Common myeloid progenitor, CD34-positive (primary cell): ENCODE results near the gene XRCC2.

Source experiments
- CTCF ChIA-PET: fragments of 350-600 bp; sonication (Branson Sonifier 250); formaldehyde crosslinking; loops from one replicate; lab custom pipeline; 2021; ENCODE audit warnings: antibody characterized with exemption; lab: Charles Lee
- POLR2A ChIA-PET: fragments of 350-600 bp; sonication (Branson Sonifier 250); formaldehyde crosslinking; loops from one replicate; lab custom pipeline; 2021; ENCODE audit warnings: antibody characterized with exemption; lab: Charles Lee
- DNase-seq, 3 donors: peaks; one replicate each; pipeline versions ENCODE4 v3.0.0 to v3.0.0-alpha.2; 2013
- H3K27ac ChIP-seq, 2 experiments: 1 replicate in 1 of 2; 2 replicates in 1 of 2; pipeline ENCODE4 v1.7.0; 2013; ENCODE audit warnings: inconsistent platforms in 2 of 2, low read length in 2 of 2, mild to moderate bottlenecking in 2 of 2, low read depth in 1 of 2, moderate library complexity in 1 of 2; ENCODE audit not compliant: severe bottlenecking in 2 of 2, insufficient read depth in 1 of 2, poor library complexity in 1 of 2
- H3K27me3 ChIP-seq, 5 experiments: replicated peaks in 2 of 5; 1 replicate in 3 of 5; 2 replicates in 2 of 5; pipeline versions ENCODE4 v1.6.1 to v1.7.0; 2013; ENCODE audit warnings: low read length in 4 of 5, mild to moderate bottlenecking in 2 of 5, moderate library complexity in 2 of 5, inconsistent platforms in 1 of 5; ENCODE audit not compliant: insufficient read depth in 5 of 5, control insufficient read depth in 4 of 5
- H3K36me3 ChIP-seq, 4 experiments: 1 replicate in 2 of 4; 2 replicates in 2 of 4; pipeline versions ENCODE4 v1.6.1 to v1.7.0; 2013; ENCODE audit warnings: low read length in 3 of 4, control low read depth in 1 of 4, mild to moderate bottlenecking in 1 of 4; ENCODE audit not compliant: control insufficient read depth in 4 of 4, insufficient read depth in 4 of 4
- H3K4me1 ChIP-seq, 4 experiments: 1 replicate in 3 of 4; 2 replicates in 1 of 4; pipeline versions ENCODE4 v1.6.1 to v1.7.1; 2013; ENCODE audit warnings: low read length in 3 of 4, mild to moderate bottlenecking in 3 of 4, control low read depth in 1 of 4, inconsistent platforms in 1 of 4, moderate library complexity in 1 of 4; ENCODE audit not compliant: control insufficient read depth in 4 of 4, insufficient read depth in 4 of 4; ENCODE audit errors: control extremely low read depth in 1 of 4
- H3K4me3 ChIP-seq, 7 experiments: 1 replicate in 4 of 7; 2 replicates in 3 of 7; pipeline versions ENCODE4 v1.5.1 to v1.7.0; 2013; ENCODE audit warnings: mild to moderate bottlenecking in 7 of 7, low read length in 6 of 7, moderate library complexity in 6 of 7, inconsistent platforms in 2 of 7, low read depth in 2 of 7, control low read depth in 1 of 7; ENCODE audit not compliant: insufficient read depth in 4 of 7, control insufficient read depth in 1 of 7; ENCODE audit errors: extremely low read depth in 1 of 7
- H3K9me3 ChIP-seq, 5 experiments: 1 replicate in 4 of 5; 2 replicates in 1 of 5; pipeline versions ENCODE4 v1.6.1 to v1.7.1; 2013; ENCODE audit warnings: low read length in 4 of 5, mild to moderate bottlenecking in 2 of 5, inconsistent platforms in 1 of 5, low read depth in 1 of 5, moderate library complexity in 1 of 5; ENCODE audit not compliant: control insufficient read depth in 4 of 5, insufficient read depth in 2 of 5; ENCODE audit errors: control extremely low read depth in 1 of 5
- WGBS: methylation state at CpG from one replicate; pipeline ENCODE4 v1.1.5; 2013; ENCODE audit not compliant: insufficient coverage; 5-methylcytosine and 5-hydroxymethylcytosine counted together

Gene XRCC2

GRCh38 chr7:152674860-152675758 is 832 bp downstream of the XRCC2 start:
- WGBS: 48% methylated on average over 11 of the region's 16 CpGs

DNA sequence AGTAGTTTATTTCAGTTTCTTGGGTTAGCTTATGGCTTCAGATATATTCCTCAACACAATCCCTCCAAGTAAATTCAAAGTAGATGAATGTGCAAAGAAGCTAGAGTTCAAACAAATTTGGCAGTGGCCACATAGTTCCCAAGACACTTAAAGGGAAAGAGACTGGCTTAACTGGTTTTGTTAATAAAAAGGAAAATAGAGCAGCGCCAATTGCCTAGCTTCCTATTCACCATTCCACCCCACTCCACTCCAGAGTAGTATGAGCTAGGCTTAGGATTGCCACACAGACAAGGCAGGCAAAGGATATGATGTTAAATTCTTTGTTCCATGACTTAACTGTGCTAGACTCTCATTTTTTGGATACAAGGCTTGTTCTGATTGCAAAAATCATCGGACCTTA is 2.0 kb downstream of the XRCC2 start:
- peaks cover 5 to 13% (median 11%) of the 10 kb centered on the region in 4 experiments for H3K4me1 ChIP-seq
- no peak overlapping the region for H3K4me3 ChIP-seq
- ChIA-PET CTCF (interaction anchor here (1.0 kb wide), 1 partner anchor 10 kb away, joined by 3 read pairs; no protein-coding TSS in a partner anchor), POLR2A (no interaction called here)
- no peaks in the 10 kb centered on the region for H3K27me3 ChIP-seq
- H3K27ac ChIP-seq: no peak overlapping the region
- peaks cover 0 to 15% (median 1%) of the 10 kb centered on the region in 4 experiments for H3K36me3 ChIP-seq
- WGBS: 100% methylated on average over 1 of the region's 2 CpGs
- DNase-seq: no peak
- no peaks in the 10 kb centered on the region for H3K9me3 ChIP-seq

More at GRCh38 chr7:152674860-152675758, 832 bp downstream of the XRCC2 start:
- Histone ChIP-seq H3K27ac (peak overlapping the region; percentile 40 to 97), H3K9me3 (no peaks in the 10 kb centered on the region), H3K4me3 (peak overlapping the region; percentile 65 to 94 (median 88)), H3K36me3 (peaks cover 0 to 8% (median 1%) of the 10 kb centered on the region in 4 experiments), H3K4me1 (peaks cover 5 to 13% (median 11%) of the 10 kb centered on the region in 4 experiments), H3K27me3 (no peaks in the 10 kb centered on the region)
- CTCF ChIA-PET: interaction anchor here (0.8 to 1.0 kb wide), 2 partner anchors 11 to 17 kb away, joined by 3 read pairs; no protein-coding TSS in a partner anchor
- peak in 2 of 3 donors; percentile 34 to 45 for DNase-seq
- POLR2A ChIA-PET: interaction anchor here (0.6 kb wide), 1 partner anchor 239 kb away, joined by 3 read pairs; the partner anchor contains the start of gene KMT2C

DNA sequence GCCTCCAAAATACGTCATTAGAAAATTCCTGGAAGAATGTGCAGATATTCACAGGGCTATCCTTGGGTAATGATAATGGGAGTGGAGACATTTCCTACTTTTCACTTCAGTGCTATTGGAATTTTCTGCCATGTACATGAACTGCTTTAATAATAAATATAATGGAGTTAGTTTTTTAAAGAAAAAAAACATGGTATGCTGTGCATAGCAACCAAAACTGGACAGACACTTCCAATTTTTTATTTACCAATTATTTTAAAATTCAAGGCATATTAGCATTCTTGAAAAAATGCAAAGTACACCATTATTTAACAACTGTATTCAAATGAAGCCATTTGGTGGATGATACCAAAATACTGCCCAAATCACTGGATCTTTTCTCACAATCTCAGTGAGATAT is 3.3 kb downstream of the XRCC2 start:
- peaks cover 0 to 24% (median 1%) of the 10 kb centered on the region in 4 experiments for H3K36me3 ChIP-seq
- POLR2A ChIA-PET: no interaction called here
- H3K4me1 ChIP-seq: peaks cover 2 to 18% (median 12%) of the 10 kb centered on the region in 4 experiments
- CTCF ChIA-PET: no interaction called here
- WGBS: no CpG with 5 or more reads among the region's 1 CpG
- no peak for DNase-seq
- no peaks in the 10 kb centered on the region for H3K27me3 ChIP-seq
- H3K9me3 ChIP-seq: no peaks in the 10 kb centered on the region
- H3K27ac ChIP-seq: no peak overlapping the region
- H3K4me3 ChIP-seq: no peak overlapping the region

DNA sequence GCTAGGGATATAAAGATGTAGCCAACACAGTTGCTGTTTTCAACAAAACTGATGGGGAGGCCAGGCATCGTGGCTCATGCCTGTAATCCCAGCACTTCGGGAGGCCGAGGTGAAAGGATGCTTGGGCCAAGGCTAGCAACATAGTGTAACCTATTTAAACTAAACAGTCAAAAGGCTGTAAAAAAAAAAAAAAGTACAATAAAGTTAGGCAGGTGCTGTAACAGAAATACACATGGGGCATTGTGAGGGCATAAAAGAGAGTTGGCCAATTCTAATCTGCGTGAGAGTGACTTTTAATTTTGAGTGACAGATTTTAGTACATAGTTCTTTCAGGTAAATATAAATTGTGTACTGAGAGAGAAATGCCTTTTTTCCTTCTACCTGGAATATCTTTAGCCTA is 6.2 kb downstream of the XRCC2 start:
- POLR2A ChIA-PET: no interaction called here
- Histone ChIP-seq H3K4me1 (peaks cover 0 to 8% (median 3%) of the 10 kb centered on the region in 4 experiments), H3K27ac (no peak overlapping the region), H3K36me3 (peaks cover 0 to 34% (median 1%) of the 10 kb centered on the region in 4 experiments), H3K4me3 (no peak overlapping the region), H3K27me3 (no peaks in the 10 kb centered on the region), H3K9me3 (no peaks in the 10 kb centered on the region)
- DNase-seq: no peak
- 100% methylated on average over 1 of the region's 4 CpGs for WGBS
- CTCF ChIA-PET: no interaction called here

GRCh38 chr7:152668975-152669374 is 7.0 kb downstream of the XRCC2 start:
- DNase-seq: no peak
- H3K36me3 ChIP-seq: peaks cover 0 to 39% (median 3%) of the 10 kb centered on the region in 4 experiments
- H3K27me3 ChIP-seq: no peaks in the 10 kb centered on the region
- H3K9me3 ChIP-seq: no peaks in the 10 kb centered on the region
- no peak overlapping the region for H3K4me3 ChIP-seq
- POLR2A ChIA-PET: no interaction called here
- WGBS: 100% methylated on average over 1 of the region's 1 CpG
- peaks cover 0 to 7% (median under 1%) of the 10 kb centered on the region in 4 experiments for H3K4me1 ChIP-seq
- CTCF ChIA-PET: no interaction called here
- H3K27ac ChIP-seq: no peak overlapping the region

GRCh38 chr7:152667958-152668357 is 8.0 kb downstream of the XRCC2 start:
- ChIA-PET CTCF (no interaction called here), POLR2A (no interaction called here)
- Histone ChIP-seq H3K9me3 (no peaks in the 10 kb centered on the region), H3K27me3 (no peaks in the 10 kb centered on the region), H3K27ac (peak overlapping the region in 1 of 2 experiments; percentile 52), H3K36me3 (peaks cover 0 to 39% (median 3%) of the 10 kb centered on the region in 4 experiments), H3K4me1 (peaks cover 0 to 7% (median 0%) of the 10 kb centered on the region in 4 experiments), H3K4me3 (peak overlapping the region in 2 of 7 experiments; percentile 49 to 57)
- WGBS: no CpG with 5 or more reads among the region's 5 CpGs
- peak; percentile 65 to 83 (median 81) for DNase-seq

DNA sequence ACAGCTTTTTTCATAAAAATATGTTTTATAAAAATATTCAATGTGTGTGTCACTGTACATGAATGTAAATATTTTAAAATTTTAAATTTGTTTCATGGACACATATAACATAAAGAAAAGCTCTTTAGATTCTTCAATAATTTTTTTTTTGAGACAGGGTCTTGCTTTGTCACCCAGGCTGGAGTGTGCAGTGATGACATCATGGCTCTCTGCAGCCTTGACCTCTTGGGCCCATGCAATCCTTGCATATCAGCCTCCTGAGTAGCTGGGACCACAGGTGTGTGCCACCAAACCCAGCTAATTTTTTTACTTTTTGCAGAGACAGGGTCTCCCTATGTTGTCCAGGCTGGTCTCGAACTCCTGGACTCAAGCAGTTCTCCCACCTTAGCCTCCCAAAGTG is 9.9 kb downstream of the XRCC2 start:
- WGBS: 80% methylated on average over 1 of the region's 1 CpG
- H3K9me3 ChIP-seq: no peaks in the 10 kb centered on the region
- H3K4me1 ChIP-seq: peaks cover 0 to 7% (median 0%) of the 10 kb centered on the region in 4 experiments
- no peak for DNase-seq
- ChIA-PET CTCF (interaction anchor here (0.8 kb wide), 1 partner anchor 17 kb away, joined by 3 read pairs; no protein-coding TSS in a partner anchor), POLR2A (no interaction called here)
- no peak overlapping the region for H3K4me3 ChIP-seq
- no peaks in the 10 kb centered on the region for H3K27me3 ChIP-seq
- no peak overlapping the region for H3K27ac ChIP-seq
- peaks cover 0 to 41% (median 2%) of the 10 kb centered on the region in 4 experiments for H3K36me3 ChIP-seq
